H9 (cell line): ENCODE data around the gene GNAO1. TPM values are rescaled to one million over a fixed set of nuclear protein-coding genes. Genes with fewer than 3 reads are reported as not detected.

Experiments
- DNase-seq: peaks from one replicate; pipeline ENCODE4 v3.0.0-alpha.2; 2017
- H2AFZ ChIP-seq: one replicate; pipeline ENCODE4 v1.6.1; 2013; ENCODE audit warnings: mild to moderate bottlenecking, low read length, control low read depth, moderate library complexity
- H2AK5ac ChIP-seq: 2 replicates; pipeline ENCODE4 v1.6.1; 2013; ENCODE audit warnings: low read length, control low read depth, mixed read lengths; ENCODE audit not compliant: insufficient read length
- H2BK120ac ChIP-seq: one replicate; pipeline ENCODE4 v1.6.1; 2013; ENCODE audit warnings: low read depth, mild to moderate bottlenecking, low read length, control low read depth, inconsistent platforms; ENCODE audit not compliant: poor library complexity, severe bottlenecking
- H2BK12ac ChIP-seq: 2 replicates; pipeline ENCODE4 v1.6.1; 2013; ENCODE audit warnings: low read length, control low read depth, mixed read lengths, low read depth; ENCODE audit not compliant: insufficient read length
- H2BK15ac ChIP-seq: 2 replicates; pipeline ENCODE4 v1.6.1; 2013; ENCODE audit warnings: low read depth, low read length, control low read depth
- H2BK20ac ChIP-seq: one replicate; pipeline ENCODE4 v1.6.1; 2013; ENCODE audit warnings: low read depth, mild to moderate bottlenecking, low read length, control low read depth, inconsistent platforms; ENCODE audit not compliant: poor library complexity, severe bottlenecking
- H2BK5ac ChIP-seq: 2 replicates; pipeline ENCODE4 v1.6.1; 2013; ENCODE audit warnings: low read length, control low read depth, mixed read lengths; ENCODE audit not compliant: insufficient read length
- H3K14ac ChIP-seq: 2 replicates; pipeline ENCODE4 v1.6.1; 2013; ENCODE audit warnings: low read length, control low read depth; ENCODE audit not compliant: insufficient read depth
- H3K18ac ChIP-seq: 2 replicates; pipeline ENCODE4 v1.6.1; 2013; ENCODE audit warnings: low read depth, mild to moderate bottlenecking, mixed read lengths, low read length, control low read depth; ENCODE audit not compliant: insufficient read length
- H3K23ac ChIP-seq: 2 replicates; pipeline ENCODE4 v1.6.1; 2013; ENCODE audit warnings: low read length, control low read depth, mixed read lengths, low read depth; ENCODE audit not compliant: insufficient read length
- H3K23me2 ChIP-seq: 2 replicates; pipeline ENCODE4 v1.6.1; 2013; ENCODE audit warnings: low read depth, mild to moderate bottlenecking, mixed read lengths, low read length, control low read depth; ENCODE audit not compliant: insufficient read length, poor library complexity, severe bottlenecking
- H3K27ac ChIP-seq: 2 replicates; pipeline ENCODE4 v1.5.1; 2013; ENCODE audit warnings: low read length, control low read depth, mixed read lengths, low read depth; ENCODE audit not compliant: insufficient read length
- H3K27me3 ChIP-seq: 2 replicates; pipeline ENCODE4 v1.6.1; 2013; ENCODE audit warnings: low read length, control low read depth, inconsistent platforms; ENCODE audit not compliant: insufficient read depth
- H3K4ac ChIP-seq: 2 replicates; pipeline ENCODE4 v1.6.1; 2013; ENCODE audit warnings: low read depth, mild to moderate bottlenecking, control low read depth, inconsistent platforms, low read length, moderate library complexity
- H3K4me1 ChIP-seq: 2 replicates; pipeline ENCODE4 v1.6.1; 2013; ENCODE audit warnings: low read length, control low read depth, inconsistent platforms; ENCODE audit not compliant: insufficient read depth
- H3K4me2 ChIP-seq: 2 replicates; pipeline ENCODE4 v1.6.1; 2013; ENCODE audit warnings: low read length, control low read depth, mixed read lengths; ENCODE audit not compliant: insufficient read length, insufficient read depth
- H3K56ac ChIP-seq: 2 replicates; pipeline ENCODE4 v1.6.1; 2013; ENCODE audit warnings: low read depth, mild to moderate bottlenecking, mixed read lengths, low read length, control low read depth; ENCODE audit not compliant: insufficient read length
- H3K79me1 ChIP-seq: 2 replicates; pipeline ENCODE4 v1.6.1; 2013; ENCODE audit warnings: low read depth, mild to moderate bottlenecking, moderate library complexity, low read length, control low read depth, inconsistent platforms; ENCODE audit not compliant: insufficient read depth, poor library complexity, severe bottlenecking
- H3K79me2 ChIP-seq: 2 replicates; pipeline ENCODE4 v1.6.1; 2013; ENCODE audit warnings: low read length, control low read depth, inconsistent platforms; ENCODE audit not compliant: insufficient read depth
- H3K9ac ChIP-seq: 2 replicates; pipeline ENCODE4 v1.6.1; 2013; ENCODE audit warnings: low read length, control low read depth, mixed read lengths; ENCODE audit not compliant: insufficient read length; ENCODE audit errors: extremely low read depth
- H3K9me3 ChIP-seq: one replicate; pipeline ENCODE4 v1.6.1; 2013; ENCODE audit warnings: low read depth, low read length, inconsistent platforms; ENCODE audit not compliant: control insufficient read depth
- H3T11ph ChIP-seq: one replicate; pipeline ENCODE4 v1.6.1; 2013; ENCODE audit warnings: mild to moderate bottlenecking, low read length, control low read depth, inconsistent platforms
- H4K20me1 ChIP-seq: one replicate; pipeline ENCODE4 v1.6.1; 2013; ENCODE audit not compliant: control insufficient read depth, insufficient read length, insufficient read depth
- H4K5ac ChIP-seq: 2 replicates; pipeline ENCODE4 v1.6.1; 2013; ENCODE audit warnings: low read depth, mild to moderate bottlenecking, mixed read lengths, low read length, control low read depth; ENCODE audit not compliant: insufficient read length
- H4K8ac ChIP-seq: replicated peaks from 2 replicates; pipeline ENCODE4 v1.6.1; 2013; ENCODE audit warnings: low read length, control low read depth, mixed read lengths, low read depth; ENCODE audit not compliant: insufficient read length
- H4K91ac ChIP-seq: 2 replicates; pipeline ENCODE4 v1.6.1; 2013; ENCODE audit warnings: low read depth, mild to moderate bottlenecking, moderate library complexity, mixed read lengths, low read length, control low read depth; ENCODE audit not compliant: insufficient read length
- H3K27ac Mint-ChIP-seq, 3 experiments: 2 replicates in 2 of 3; 3 replicates in 1 of 3; pipeline ENCODE4 v1.8.0; 2020 to 2021; ENCODE audit warnings: mixed read lengths in 3 of 3, mild to moderate bottlenecking in 1 of 3, moderate library complexity in 1 of 3
- H3K27me3 Mint-ChIP-seq: 2 replicates; pipeline ENCODE4 v1.8.0; 2021; ENCODE audit warnings: low read depth, mild to moderate bottlenecking, moderate library complexity, mixed read lengths
- H3K36me3 Mint-ChIP-seq, 3 experiments: 2 replicates in 2 of 3; 3 replicates in 1 of 3; pipeline ENCODE4 v1.8.0; 2020 to 2021; ENCODE audit warnings: low read depth in 3 of 3, mixed read lengths in 3 of 3; ENCODE audit not compliant: insufficient read depth in 1 of 3
- H3K4me1 Mint-ChIP-seq, 2 experiments: 2 replicates each; pipeline ENCODE4 v1.8.0; 2020; ENCODE audit warnings: mixed read lengths in 2 of 2
- H3K4me3 Mint-ChIP-seq, 2 experiments: 2 replicates in 1 of 2; 3 replicates in 1 of 2; pipeline ENCODE4 v1.8.0; 2020 to 2021; ENCODE audit warnings: mild to moderate bottlenecking in 2 of 2, mixed read lengths in 2 of 2, moderate library complexity in 1 of 2
- H3K9me3 Mint-ChIP-seq, 2 experiments: 2 replicates in 1 of 2; 3 replicates in 1 of 2; pipeline ENCODE4 v1.8.0; 2020; ENCODE audit warnings: mild to moderate bottlenecking in 2 of 2, mixed read lengths in 2 of 2, moderate library complexity in 1 of 2
- CTCF ChIP-seq: fragments of 200-600 bp; sonication (generic); conservative IDR thresholded peaks from 3 replicates; pipeline ENCODE4 v1.8.0; 2021; ENCODE audit warnings: antibody characterized with exemption, mild to moderate bottlenecking
- WGBS: extraction: QIAGEN DNeasy Blood & Tissue Kit; methylation state at CpG from one replicate; pipeline ENCODE4 v1.1.7; 2013; ENCODE audit warnings: missing lambda C conversion rate, low lambda C conversion rate, mixed read lengths; ENCODE audit not compliant: insufficient read length; ENCODE audit errors: extremely low coverage; 5-methylcytosine and 5-hydroxymethylcytosine counted together
- total RNA-seq: library from RNA; stranded (reverse); gene quantifications from 2 replicates; pipeline ENCODE4 v1.2.1, GENCODE V29; 2021

The GNAO1 gene
- total RNA-seq, 1 experiment from 2014 or later: 16.9 TPM

- H3K79me2 ChIP-seq: no peaks in the 10 kb centered on the region
- H3K4me2 ChIP-seq: no peak overlapping the region
- H4K20me1 ChIP-seq: no peaks in the 10 kb centered on the region
- Mint-ChIP-seq H3K27me3 (no peaks in the 10 kb centered on the region; the same call in 1 of the 2 replicates), H3K36me3 (peaks cover 5 to 7% (median 6%) of the 10 kb centered on the region in 3 experiments; a peak in 6 of 7 replicates), H3K4me1 (peaks cover 26 to 41% of the 10 kb centered on the region in 2 experiments), H3K27ac (peak overlapping the region; percentile 40 to 78 (median 62); a peak in 5 of 7 replicates), H3K9me3 (no peaks in the 10 kb centered on the region), H3K4me3 (no peak overlapping the region)
- no peak overlapping the region for H2BK20ac ChIP-seq
- WGBS: no CpG with 5 or more reads among the region's 13 CpGs
- H3K9ac ChIP-seq: no peak overlapping the region
- H3T11ph ChIP-seq: no peak overlapping the region
- H3K9me3 ChIP-seq: no peaks in the 10 kb centered on the region
- no peak overlapping the region for H4K5ac ChIP-seq
- no peak overlapping the region for H2BK15ac ChIP-seq
- H3K4me1 ChIP-seq: no peaks in the 10 kb centered on the region; the same call in 1 of the 2 replicates
- peak; percentile 53; the same call in 2 of the 3 replicates for TF ChIP-seq CTCF
- peak; percentile 78 for DNase-seq
- H4K91ac ChIP-seq: no peak overlapping the region
- no peak overlapping the region for H4K8ac ChIP-seq
- no peak overlapping the region for H3K4ac ChIP-seq
- no peak overlapping the region for H2AK5ac ChIP-seq
- H2BK12ac ChIP-seq: no peak overlapping the region
- H3K27me3 ChIP-seq: no peaks in the 10 kb centered on the region
- no peaks in the 10 kb centered on the region for H3K23me2 ChIP-seq
- no peaks in the 10 kb centered on the region for H3K79me1 ChIP-seq
- no peak overlapping the region for H3K18ac ChIP-seq
- H3K27ac ChIP-seq: no peak overlapping the region
- H3K14ac ChIP-seq: no peak overlapping the region; the same call in 1 of the 2 replicates
- no peak overlapping the region for H2BK5ac ChIP-seq
- H2AFZ ChIP-seq: no peak overlapping the region
- no peak overlapping the region for H3K56ac ChIP-seq
- H2BK120ac ChIP-seq: no peak overlapping the region
- H3K23ac ChIP-seq: no peak overlapping the region
Observed at GRCh38 chr16:56357765-56358322, 166.6 kb downstream of the GNAO1 start.
